Right forelimb (tissue), 1 donor: ENCODE measurements around the gene SFR1.

Experiments
- DNase-seq: peaks from one replicate; pipeline ENCODE4 v3.0.0-alpha.2; 2018

SFR1 gene, protein sequence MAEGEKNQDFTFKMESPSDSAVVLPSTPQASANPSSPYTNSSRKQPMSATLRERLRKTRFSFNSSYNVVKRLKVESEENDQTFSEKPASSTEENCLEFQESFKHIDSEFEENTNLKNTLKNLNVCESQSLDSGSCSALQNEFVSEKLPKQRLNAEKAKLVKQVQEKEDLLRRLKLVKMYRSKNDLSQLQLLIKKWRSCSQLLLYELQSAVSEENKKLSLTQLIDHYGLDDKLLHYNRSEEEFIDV

GRCh38 chr10:104121485-104122224 is at the start of gene SFR1:
Gene SFR1 (plus strand): TSS chr10:104122171. CDS start chr10:104122184, 13 bp downstream.
- peak; percentile 99 for DNase-seq

DNA sequence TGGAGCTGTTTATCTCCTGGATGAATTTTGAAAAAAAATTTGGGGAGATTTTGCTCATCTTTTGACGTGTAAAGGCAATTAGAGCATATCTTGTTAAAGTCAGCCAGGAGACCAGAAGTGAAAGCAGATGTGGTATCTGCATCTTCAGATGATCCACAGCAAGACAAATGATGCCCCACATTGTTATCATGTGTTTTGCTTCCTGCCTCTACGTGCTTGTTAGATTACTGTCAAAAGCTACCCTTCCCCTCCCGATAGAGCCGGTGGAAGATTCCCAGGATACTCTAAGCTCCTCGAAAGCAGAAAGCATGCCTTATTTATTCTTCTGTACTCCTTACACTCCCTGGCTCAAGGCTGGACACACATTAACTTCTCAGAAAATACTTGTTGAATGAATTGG is 49.2 kb upstream of the SFR1 start:
- no peak for DNase-seq

DNA sequence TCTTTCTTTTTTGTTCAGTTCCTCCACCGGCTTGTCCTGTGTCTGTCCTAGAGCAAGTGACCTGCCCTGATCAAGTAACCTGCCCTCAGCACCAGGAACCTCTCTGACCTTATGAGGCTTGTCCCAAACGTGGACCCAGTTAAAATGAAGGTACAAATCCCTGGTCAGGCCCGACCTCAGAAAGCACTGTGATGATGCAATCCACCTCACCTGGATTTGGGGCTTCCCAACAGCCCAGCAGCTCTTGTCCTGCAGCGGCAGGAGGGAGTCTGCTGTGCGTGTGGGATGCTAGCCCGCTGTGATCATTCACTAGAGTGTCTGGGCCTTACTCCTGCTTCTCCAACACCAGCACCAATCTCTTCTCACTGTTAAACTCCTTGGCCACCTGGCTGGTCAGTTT is 47.5 kb upstream of the SFR1 start:
- DNase-seq: no peak

GRCh38 chr10:104076743-104077160 is 45.2 kb upstream of the SFR1 start:
- no peak for DNase-seq

- DNase-seq: no peak
These were observed 44.7 kb upstream of the SFR1 start for GRCh38 chr10:104077247-104077646.

DNA sequence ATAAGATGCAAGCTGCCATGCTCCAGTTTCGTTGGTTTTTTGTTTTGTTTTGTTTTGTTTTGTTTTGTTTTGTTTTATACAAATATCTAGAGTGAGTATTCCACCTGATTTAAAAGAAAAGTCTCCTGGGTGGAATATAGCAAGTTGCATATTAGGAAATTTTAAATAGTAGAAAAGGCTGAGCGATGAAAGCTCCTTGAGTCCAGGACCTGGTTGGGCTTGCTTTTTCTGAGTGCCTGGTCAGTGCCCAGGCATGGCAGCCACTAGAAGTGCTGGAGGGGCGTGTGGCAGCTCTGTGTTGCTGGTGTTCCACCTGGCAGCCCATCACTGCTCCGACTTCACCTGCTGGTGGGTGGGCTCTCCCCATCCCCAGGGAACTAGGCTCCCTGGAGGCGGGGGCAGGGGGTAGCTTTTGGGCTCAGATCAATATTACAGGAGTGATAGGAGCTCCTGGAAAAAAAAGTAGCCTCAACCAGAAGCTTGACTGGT is 44.3 kb upstream of the SFR1 start:
- DNase-seq: no peak

DNA sequence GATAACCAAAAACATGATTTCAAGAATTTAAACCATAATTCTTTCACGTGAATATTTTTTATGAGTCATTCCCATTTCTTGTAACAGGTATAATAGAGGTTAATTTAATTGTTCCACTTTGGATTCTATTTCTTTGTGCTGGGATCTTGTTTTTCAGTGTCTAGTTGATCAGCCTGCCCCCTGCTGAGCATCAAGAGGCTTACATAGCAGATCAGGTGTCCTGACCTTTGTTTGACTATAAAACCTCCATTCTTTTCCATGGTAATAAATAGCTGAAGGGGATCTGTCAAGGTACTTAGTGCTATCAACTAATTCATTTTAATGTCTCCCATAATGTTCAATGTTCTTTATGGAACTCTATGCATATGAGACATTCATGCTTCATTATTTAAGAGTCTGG is 41.2 kb upstream of the SFR1 start:
- DNase-seq: no peak

GRCh38 chr10:104081998-104082397 is 40.0 kb upstream of the SFR1 start:
- no peak for DNase-seq

- DNase-seq: no peak
These were observed 37.4 kb upstream of the SFR1 start for GRCh38 chr10:104084482-104085142.

DNA sequence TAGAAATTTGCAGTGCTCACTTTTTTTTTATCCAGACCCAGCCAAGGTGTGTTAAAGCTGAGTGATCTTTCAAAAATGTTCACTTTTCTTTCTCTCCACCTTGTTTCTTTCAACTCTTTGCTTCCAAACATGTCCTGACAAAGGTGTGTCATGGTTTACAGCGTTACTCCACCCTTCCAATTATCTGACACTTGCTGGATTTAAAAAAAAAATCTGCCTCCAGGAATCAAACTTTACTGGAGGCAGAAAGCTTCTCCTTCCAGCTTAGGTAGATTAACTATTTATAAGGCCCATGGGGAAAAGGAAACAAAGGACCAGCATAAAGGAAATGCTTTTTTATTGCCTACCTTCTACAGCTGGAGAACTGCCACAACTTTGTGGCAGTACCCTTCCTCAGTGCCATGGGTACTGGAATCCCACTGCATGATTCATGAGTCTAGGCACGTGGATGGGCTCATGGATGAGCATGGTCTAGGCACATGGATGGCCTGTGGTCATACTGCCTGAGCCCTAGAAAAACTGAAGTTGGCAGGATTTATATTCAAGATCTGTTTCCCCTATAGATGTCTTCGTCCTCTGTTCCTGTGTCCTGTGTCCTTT is 36.1 kb upstream of the SFR1 start, which contains the start of gene COL17A1:
TSS of gene COL17A1 (minus strand) at position 80 of the 600 bp plus-strand sequence. CDS start 5,207 bp downstream, outside the sequence.
- DNase-seq: no peak

DNA sequence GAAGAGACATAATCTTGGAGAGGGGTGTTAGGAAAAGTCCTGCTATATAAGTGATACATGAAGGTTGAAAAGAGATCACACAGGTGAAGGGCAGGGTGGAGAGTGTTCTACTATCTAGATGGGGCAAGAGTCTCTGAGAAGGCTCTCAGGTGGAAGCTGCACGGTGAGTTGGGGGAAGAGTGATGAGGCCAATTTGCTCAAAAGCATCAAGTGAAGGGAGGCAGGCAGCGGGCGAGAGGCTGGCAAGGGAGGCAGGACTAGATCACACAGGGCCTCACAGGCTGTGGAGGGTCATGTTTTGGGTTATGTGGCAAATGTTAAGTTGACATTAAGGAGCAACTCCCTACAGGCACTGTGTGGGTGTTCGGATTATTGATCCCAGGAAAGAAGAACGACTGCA is 33.7 kb upstream of the SFR1 start:
- DNase-seq: no peak

- no peak for DNase-seq
These were observed 32.4 kb upstream of the SFR1 start for GRCh38 chr10:104089621-104090020.

GRCh38 chr10:104090611-104091010 is 31.4 kb upstream of the SFR1 start:
- no peak for DNase-seq

GRCh38 chr10:104092749-104093148 is 29.2 kb upstream of the SFR1 start:
- DNase-seq: no peak

DNA sequence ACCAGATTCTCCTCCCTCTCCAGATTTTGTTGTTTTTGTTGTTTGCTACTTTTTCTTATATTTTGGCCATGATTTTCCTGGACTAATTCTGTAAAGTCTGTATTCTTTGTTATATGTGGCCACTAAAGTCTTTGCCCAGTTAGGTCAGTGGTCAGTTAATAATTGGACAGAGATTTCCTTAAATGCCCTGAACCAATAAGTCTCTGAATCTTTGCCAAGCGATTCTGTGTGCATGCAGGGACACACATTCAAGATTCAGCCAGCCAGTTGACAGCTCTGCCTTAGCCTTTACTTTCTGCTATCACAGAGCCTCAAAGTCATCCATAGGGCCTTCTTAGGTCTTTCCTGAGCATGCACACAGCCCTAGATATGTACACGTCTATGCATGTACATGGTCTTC is 25.3 kb upstream of the SFR1 start:
- DNase-seq: no peak

DNA sequence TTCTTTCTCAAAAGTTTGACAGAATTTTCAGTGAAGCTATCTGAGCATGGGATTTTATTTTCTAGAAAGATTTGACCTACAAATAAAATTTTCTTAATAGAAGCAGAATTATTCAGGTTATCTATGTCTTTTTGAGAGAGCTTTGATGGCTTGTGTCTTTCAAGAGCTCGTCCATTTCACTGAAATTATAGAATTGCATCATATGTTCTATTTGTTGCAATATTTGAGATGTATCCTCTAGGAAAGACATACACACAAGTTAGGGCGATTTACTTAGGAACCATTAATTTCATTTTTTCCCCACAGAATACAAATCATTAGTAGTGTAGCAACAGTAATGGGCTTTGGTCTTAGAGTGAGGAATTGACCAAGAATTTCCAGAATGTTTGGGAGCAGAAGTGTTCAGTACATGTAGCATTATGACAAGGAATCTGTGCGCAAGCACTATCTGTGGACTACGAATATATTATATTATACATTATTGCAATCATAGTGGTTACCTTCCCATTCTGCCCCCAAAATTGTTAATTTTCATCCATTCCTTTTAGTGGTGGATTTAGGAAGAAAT is 23.5 kb upstream of the SFR1 start:
- no peak for DNase-seq

DNA sequence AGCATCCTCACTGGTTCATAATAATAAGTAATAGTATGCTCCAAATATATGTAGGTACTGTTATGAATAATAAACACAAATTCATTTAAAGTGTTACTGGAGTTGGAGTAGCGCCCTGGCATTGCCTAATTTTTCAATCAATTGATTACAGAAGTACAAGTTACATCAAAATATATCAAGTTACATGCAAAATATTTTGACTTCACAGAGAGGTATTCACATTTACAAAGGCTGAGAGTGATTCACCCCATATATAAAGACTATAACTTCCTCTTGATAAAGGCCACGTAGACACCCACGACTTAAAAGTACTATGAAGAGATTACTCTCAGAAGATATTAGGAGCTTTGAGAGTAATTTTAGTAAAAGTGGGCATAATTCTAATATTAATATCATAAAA is 22.7 kb upstream of the SFR1 start:
- DNase-seq: no peak

DNA sequence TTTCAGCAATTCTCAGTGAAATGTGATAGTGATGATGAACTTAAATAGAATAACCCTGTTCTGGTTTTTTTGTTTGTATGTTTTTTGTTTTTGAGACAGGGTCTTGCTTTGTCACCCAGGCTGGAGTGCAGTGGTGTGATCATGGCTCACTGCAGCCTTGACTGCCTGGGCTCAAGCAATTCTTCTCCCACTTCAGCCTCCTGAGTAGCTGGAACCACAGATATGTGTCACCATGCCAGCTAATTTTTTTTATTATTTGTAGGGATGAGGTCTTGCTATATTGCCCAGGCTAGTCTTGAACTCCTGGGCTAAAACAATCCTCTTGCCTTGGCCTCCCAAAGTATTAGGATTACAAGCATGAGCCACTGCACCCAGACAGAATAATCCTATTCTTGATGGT is 22.0 kb upstream of the SFR1 start:
- no peak for DNase-seq

DNA sequence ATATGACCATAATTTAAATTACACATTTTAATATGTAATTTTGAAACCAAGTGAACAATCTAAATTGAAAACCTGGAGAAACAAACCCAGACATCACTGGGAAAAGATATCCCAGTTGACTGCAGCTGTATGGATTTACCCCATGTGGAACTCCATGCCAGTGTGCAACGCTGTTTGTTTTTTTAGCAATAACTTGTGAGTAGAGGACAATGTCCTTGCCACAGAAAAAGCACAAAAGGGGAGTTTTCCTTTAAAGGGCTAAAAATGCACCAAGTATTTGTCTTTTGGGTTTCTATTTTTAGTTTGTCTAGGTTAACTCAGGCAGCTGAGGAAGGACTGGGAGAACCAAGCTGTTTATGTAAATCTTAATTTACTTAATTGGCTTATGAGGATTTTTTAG is 21.2 kb upstream of the SFR1 start:
- no peak for DNase-seq

DNA sequence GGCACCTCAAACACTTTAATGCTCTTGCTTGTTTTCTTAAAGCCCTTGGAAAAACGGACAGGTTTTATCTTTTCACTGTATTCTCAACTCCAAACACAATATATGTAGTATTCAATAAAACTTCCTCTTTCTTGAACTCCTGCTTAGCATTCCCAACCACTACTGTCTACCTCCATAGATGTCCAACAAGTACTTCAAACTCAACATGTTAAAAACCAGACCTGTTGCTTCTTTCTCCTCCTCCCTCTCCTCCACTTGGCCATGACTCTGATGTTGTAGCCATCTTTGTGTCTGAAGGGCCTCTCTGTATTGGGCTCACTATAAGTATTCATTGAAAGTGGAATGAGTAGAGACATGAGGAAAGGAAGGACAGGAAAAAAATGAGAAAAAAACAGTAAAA is 20.1 kb upstream of the SFR1 start:
- no peak for DNase-seq

DNA sequence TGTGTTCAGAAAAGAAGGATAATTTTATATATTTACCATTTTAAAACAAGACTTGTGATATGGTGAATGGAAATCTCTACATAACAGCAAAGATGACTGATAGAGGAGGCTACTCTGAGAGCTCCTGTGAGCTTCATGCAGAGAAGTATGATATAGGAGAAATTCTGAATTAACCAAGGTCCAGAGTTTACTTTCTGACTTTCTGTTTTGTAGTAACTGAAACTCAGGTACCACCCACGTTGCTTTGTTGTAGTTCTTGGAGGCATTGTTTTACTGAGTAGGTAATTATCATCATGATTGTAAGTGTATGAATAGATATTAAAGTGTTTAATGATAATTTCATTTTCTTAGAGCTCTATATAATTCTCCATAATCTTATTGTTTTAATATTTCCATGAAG is 18.0 kb upstream of the SFR1 start:
- no peak for DNase-seq

- DNase-seq: no peak
These were observed 17.6 kb upstream of the SFR1 start for GRCh38 chr10:104104418-104104817.

- DNase-seq: no peak
These were observed 17.0 kb upstream of the SFR1 start for GRCh38 chr10:104104926-104105325.
